Measurements from ENCODE around the gene DDX24. TPM values are rescaled to one million over a fixed set of nuclear protein-coding genes. Genes with fewer than 3 reads are reported as not detected.

DDX24 gene
- total and polyA plus RNA-seq, 2 donors (not counting 1 experiment from before 2014, with no cell fraction given), result 143 to 192 TPM

DNA sequence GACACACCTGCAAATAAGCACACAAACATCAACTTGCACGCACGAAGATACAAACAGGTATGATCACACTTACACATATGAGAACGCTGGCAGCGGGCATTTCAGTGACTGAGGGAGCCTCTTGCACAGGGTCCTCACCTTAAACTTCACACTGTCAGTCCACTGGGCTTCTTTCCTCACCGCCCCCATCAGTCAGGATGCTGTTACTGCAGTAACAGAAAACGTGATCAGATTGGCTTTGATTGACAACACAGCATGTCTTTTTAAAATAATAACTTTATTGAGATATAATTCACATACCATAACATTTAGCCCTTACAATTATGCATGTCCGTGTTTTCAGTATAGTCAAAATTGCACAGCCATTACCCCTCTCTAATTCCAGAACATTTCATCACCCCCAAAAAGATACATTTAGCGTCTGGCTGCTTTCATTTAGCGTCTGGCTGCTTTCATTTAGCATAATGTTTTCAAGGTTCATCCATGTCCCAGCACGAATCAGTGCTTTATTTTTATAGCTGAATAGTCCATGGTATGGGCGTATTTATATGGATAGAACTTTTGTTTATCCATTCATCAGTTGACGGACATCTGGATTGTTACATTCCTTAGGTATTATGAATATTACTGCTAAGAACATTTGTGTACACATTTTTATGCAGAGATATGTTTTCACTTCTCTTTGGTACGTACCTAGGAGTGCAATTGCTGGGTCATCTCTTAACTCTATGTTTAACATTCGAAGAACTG is 75.5 kb downstream of the DDX24 start:
- H4K20me1 ChIP-seq (ENCODE audit: control insufficient read depth, extremely low read depth, insufficient read depth, low read length), result no peaks in the 10 kb centered on the region
- H3K79me2 ChIP-seq (ENCODE audit: control insufficient read depth, insufficient read depth, low read length), result no peaks in the 10 kb centered on the region
- no peaks in the 10 kb centered on the region for H3K9me3 ChIP-seq (ENCODE audit: control insufficient read depth, insufficient read depth, low read depth, low read length)
- no peak overlapping the region for H3K27ac ChIP-seq (ENCODE audit: insufficient read depth, low read length)
- H3K4me3 ChIP-seq (replicated peaks in 1 of 4; ENCODE audit: control extremely low read depth in 1 of 4, insufficient read depth in 1 of 4, low read depth in 3 of 4, low read length in 4 of 4), result no peak overlapping the region
- no peak for TF ChIP-seq EZH2 (IDR thresholded peaks at IDR 0.05; ENCODE audit: low read length, missing control alignments)
- TF ChIP-seq, protein P1, sequence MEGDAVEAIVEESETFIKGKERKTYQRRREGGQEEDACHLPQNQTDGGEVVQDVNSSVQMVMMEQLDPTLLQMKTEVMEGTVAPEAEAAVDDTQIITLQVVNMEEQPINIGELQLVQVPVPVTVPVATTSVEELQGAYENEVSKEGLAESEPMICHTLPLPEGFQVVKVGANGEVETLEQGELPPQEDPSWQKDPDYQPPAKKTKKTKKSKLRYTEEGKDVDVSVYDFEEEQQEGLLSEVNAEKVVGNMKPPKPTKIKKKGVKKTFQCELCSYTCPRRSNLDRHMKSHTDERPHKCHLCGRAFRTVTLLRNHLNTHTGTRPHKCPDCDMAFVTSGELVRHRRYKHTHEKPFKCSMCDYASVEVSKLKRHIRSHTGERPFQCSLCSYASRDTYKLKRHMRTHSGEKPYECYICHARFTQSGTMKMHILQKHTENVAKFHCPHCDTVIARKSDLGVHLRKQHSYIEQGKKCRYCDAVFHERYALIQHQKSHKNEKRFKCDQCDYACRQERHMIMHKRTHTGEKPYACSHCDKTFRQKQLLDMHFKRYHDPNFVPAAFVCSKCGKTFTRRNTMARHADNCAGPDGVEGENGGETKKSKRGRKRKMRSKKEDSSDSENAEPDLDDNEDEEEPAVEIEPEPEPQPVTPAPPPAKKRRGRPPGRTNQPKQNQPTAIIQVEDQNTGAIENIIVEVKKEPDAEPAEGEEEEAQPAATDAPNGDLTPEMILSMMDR (conservative IDR thresholded peaks at IDR 0.05 in 1 of 2, IDR thresholded peaks at IDR 0.05 in 1 of 2; ENCODE audit: low read depth in 1 of 2, low read length in 2 of 2), result peak; percentile 31 to 51
- no peak for DNase-seq (ENCODE audit: low read depth in 2 of 2)
- peak overlapping the region; percentile 25 for H3K4me2 ChIP-seq (ENCODE audit: extremely low read depth, insufficient read depth, low read length)
- H3K9ac ChIP-seq (ENCODE audit: insufficient read depth, low read length), result no peak overlapping the region
- H3K27me3 ChIP-seq (ENCODE audit: control insufficient read depth, insufficient read depth, low read length), result peaks cover 7% of the 10 kb centered on the region
- no peak overlapping the region for H2AFZ ChIP-seq (ENCODE audit: low read length)
- H3K36me3 ChIP-seq (ENCODE audit: control insufficient read depth, insufficient read depth, low read length), result no peaks in the 10 kb centered on the region
- H3K4me1 ChIP-seq (ENCODE audit: control insufficient read depth, extremely low read depth, insufficient read depth, low read length), result no peaks in the 10 kb centered on the region

DNA sequence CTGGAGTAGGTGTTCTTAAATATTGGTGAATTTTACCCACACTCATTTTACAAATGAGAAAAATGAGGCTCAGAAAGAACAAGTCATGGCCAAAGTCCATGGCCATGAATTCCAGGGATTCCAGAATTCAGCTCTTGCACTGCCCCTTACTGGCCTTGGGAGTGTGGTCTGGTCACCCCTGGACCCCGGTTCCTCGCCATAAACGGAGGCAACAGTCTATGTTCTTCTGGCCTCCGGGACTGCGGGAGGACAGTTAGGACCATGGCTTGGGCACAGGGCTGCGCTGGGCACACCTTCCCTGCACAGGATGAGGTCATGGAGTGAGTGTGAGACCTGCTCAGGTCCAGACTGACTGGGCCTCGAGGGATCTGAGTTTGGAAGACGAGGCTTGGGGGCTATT is 77.0 kb downstream of the DDX24 start:
- no peaks in the 10 kb centered on the region for H4K20me1 ChIP-seq (ENCODE audit: control insufficient read depth, extremely low read depth, insufficient read depth, low read length)
- H2AFZ ChIP-seq (ENCODE audit: low read length), result no peak overlapping the region
- H3K79me2 ChIP-seq (ENCODE audit: control insufficient read depth, insufficient read depth, low read length), result no peaks in the 10 kb centered on the region
- no peak for DNase-seq (ENCODE audit: low read depth in 2 of 2)
- no peaks in the 10 kb centered on the region for H3K9me3 ChIP-seq (ENCODE audit: control insufficient read depth, insufficient read depth, low read depth, low read length)
- H3K4me3 ChIP-seq (replicated peaks in 1 of 4; ENCODE audit: control extremely low read depth in 1 of 4, insufficient read depth in 1 of 4, low read depth in 3 of 4, low read length in 4 of 4), result no peak overlapping the region
- no peaks in the 10 kb centered on the region for H3K36me3 ChIP-seq (ENCODE audit: control insufficient read depth, insufficient read depth, low read length)
- no peak overlapping the region for H3K9ac ChIP-seq (ENCODE audit: insufficient read depth, low read length)
- no peak overlapping the region for H3K4me2 ChIP-seq (ENCODE audit: extremely low read depth, insufficient read depth, low read length)
- no peaks in the 10 kb centered on the region for H3K4me1 ChIP-seq (ENCODE audit: control insufficient read depth, extremely low read depth, insufficient read depth, low read length)
- no peak overlapping the region for H3K27ac ChIP-seq (ENCODE audit: insufficient read depth, low read length)
- H3K27me3 ChIP-seq (ENCODE audit: control insufficient read depth, insufficient read depth, low read length), result peaks cover 7% of the 10 kb centered on the region
- no peak for TF ChIP-seq EZH2 (IDR thresholded peaks at IDR 0.05; ENCODE audit: low read length, missing control alignments)
- TF ChIP-seq, protein P1 (conservative IDR thresholded peaks at IDR 0.05 in 1 of 2, IDR thresholded peaks at IDR 0.05 in 1 of 2; ENCODE audit: low read depth in 1 of 2, low read length in 2 of 2), result no peak

DNA sequence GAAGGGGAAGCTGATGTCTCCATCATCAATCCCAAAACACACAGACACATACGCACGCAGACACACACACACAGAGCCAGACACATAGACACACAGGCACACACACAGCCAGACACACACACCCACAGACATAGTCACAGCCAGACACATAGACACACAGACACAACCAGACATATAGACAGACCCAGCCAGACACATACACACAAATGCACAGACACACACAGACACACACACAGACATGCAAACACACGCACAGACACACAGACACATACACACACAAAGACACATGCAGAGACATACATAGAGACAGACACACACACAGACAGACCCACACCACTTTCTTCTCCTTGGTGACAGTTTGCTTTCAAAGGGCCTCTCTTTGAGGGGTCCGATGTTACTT is 77.6 kb downstream of the DDX24 start:
- H3K79me2 ChIP-seq (ENCODE audit: control insufficient read depth, insufficient read depth, low read length), result no peaks in the 10 kb centered on the region
- no peak overlapping the region for H2AFZ ChIP-seq (ENCODE audit: low read length)
- H3K9ac ChIP-seq (ENCODE audit: insufficient read depth, low read length), result no peak overlapping the region
- no peak overlapping the region for H3K4me3 ChIP-seq (replicated peaks in 1 of 4; ENCODE audit: control extremely low read depth in 1 of 4, insufficient read depth in 1 of 4, low read depth in 3 of 4, low read length in 4 of 4)
- H3K36me3 ChIP-seq (ENCODE audit: control insufficient read depth, insufficient read depth, low read length), result no peaks in the 10 kb centered on the region
- H3K4me2 ChIP-seq (ENCODE audit: extremely low read depth, insufficient read depth, low read length), result no peak overlapping the region
- H3K9me3 ChIP-seq (ENCODE audit: control insufficient read depth, insufficient read depth, low read depth, low read length), result no peaks in the 10 kb centered on the region
- no peaks in the 10 kb centered on the region for H3K4me1 ChIP-seq (ENCODE audit: control insufficient read depth, extremely low read depth, insufficient read depth, low read length)
- no peak for TF ChIP-seq EZH2 (IDR thresholded peaks at IDR 0.05; ENCODE audit: low read length, missing control alignments)
- TF ChIP-seq, protein P1 (conservative IDR thresholded peaks at IDR 0.05 in 1 of 2, IDR thresholded peaks at IDR 0.05 in 1 of 2; ENCODE audit: low read depth in 1 of 2, low read length in 2 of 2), result no peak
- no peak for DNase-seq (ENCODE audit: low read depth in 2 of 2)
- H3K27ac ChIP-seq (ENCODE audit: insufficient read depth, low read length), result no peak overlapping the region
- peaks cover 7% of the 10 kb centered on the region for H3K27me3 ChIP-seq (ENCODE audit: control insufficient read depth, insufficient read depth, low read length)
- H4K20me1 ChIP-seq (ENCODE audit: control insufficient read depth, extremely low read depth, insufficient read depth, low read length), result no peaks in the 10 kb centered on the region

Data from fibroblast of lung (primary cell).